Activated CD4-positive, alpha-beta T cell treated with anti-CD3 and anti-CD28 coated beads, Interleukin-2, amount 50 U/mL, for 1 hour (primary cell): ENCODE results near the gene UBAP2L.
"Not testable (repeated sequence)": the region's sequence is repeated elsewhere in the genome, so short reads cannot be mapped to it uniquely, and the experiment has no call there.

ENCODE experiments used
- DNase-seq: peaks from one replicate; pipeline ENCODE4 v3.0.0-alpha.2; 2020

Gene UBAP2L

DNA sequence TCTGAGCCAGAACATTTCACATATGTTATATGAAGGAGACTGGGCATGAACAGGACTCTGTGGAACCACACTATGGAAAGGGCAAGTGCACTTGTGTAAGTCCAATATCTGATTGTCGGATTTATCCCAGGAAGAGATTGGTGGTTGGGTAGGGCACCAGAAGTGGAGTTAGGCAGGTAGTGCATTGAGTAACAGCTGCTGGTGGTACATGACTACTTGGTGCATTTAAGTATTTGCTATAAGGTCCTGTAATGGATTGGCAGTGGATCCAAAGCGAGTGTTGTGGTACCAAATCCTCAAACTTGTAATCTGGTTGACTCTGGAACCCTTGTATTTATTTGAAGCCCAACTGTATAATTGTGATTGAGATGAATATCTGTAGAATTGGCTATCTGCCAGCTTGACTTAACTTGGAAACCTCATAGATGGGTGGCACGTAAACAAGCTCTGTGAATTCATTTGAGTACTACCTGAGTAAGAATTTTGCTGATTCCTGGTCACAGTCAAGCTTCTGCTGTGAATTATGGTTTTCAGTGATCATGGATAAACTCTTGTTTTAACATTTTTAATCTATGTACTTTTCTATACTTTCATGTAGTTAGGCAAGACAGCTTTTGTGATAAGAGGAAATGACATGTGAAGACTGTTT lies 21.1 kb downstream of the UBAP2L start:
- DNase-seq = no peak

DNA sequence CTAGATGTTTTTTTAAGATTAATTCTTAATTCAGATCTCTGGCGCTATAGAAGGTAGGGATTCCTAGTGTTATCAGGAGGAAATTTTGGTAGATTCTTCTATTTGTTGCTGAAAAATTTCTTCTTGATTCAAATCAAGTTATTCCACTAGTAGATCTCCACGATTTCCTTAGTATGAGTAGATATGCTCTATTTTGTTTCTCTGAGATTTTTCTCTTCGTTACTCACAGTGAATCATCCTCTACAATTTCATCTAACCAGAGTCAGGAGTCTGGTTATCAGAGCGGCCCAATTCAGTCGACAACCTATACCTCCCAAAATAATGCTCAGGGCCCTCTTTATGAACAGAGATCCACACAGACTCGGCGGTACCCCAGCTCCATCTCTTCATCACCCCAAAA lies 32.9 kb downstream of the UBAP2L start:
- DNase-seq = no peak

- DNase-seq = no peak
These were observed 35.9 kb downstream of the UBAP2L start for GRCh38 chr1:154256686-154257085.

DNA sequence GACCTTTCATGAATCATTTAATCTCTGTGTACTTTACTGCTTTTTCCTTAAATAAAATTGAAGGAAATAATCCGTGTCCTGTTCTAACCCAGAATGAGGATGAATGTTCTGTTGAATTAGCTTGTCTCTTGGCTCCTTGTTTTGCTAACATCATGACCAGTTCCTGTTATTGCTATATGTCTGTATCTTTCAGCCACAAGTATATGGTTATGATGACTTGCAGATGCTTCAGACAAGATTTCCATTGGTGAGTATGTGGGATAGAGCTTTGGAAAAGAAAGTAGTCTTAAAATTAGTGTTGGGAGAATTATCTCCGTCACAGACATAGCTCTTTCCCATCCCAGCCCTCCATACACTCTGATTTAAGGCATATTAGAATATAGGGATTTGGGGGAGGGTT lies 38.0 kb downstream of the UBAP2L start:
- DNase-seq = no peak

GRCh38 chr1:154260127-154260526 lies 39.4 kb downstream of the UBAP2L start:
- DNase-seq = no peak

DNA sequence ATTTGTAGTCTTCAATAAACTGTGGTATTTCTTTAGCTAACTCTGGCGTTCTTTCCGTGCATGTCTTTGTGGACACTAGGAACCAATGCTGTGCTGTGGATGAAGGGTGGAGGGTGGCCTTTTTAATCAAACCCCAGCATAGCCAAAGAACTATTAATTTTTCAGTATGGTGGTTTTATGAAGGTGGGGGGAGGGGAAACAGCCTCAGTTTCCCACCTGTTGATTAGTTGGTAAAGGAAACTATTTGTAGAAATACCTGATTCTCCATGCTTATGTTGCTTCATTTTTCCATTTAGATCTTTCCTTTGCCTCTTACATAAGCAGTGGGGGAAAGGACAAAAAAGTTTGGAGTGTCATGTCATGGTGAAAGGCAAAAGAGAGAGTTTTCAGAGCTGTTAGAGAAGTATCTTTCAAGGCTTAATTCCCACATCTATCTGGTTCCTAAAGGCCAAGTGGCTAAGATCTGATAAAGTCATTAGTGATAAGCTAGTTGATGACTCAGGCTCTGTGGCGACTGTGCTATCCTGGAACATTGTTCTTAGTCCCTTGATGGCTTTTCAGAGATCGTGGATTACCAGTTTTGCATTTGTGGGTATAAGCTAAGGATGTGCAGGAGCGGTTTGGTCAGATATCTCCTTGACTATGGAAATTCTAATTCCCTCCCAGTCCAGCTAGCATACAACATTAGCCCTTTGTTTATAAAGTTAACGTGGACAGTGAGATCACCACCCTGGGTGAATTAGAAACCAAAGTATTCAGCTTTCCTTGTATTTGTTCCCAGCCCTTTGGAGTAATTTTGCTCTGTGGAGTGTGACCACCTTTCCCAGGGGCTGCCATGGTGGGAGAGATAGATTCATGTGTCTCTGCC lies 42.9 kb downstream of the UBAP2L start:
- DNase-seq = no peak

GRCh38 chr1:154264454-154264853 lies 43.7 kb downstream of the UBAP2L start:
- no peak for DNase-seq

GRCh38 chr1:154265586-154265985 lies 44.8 kb downstream of the UBAP2L start:
- no peak for DNase-seq

GRCh38 chr1:154270833-154271232 lies 50.1 kb downstream of the UBAP2L start:
- no peak for DNase-seq

- peak; percentile 97 for DNase-seq
These were observed 51.7 kb downstream of the UBAP2L start, which contains the start of gene HAX1 for GRCh38 chr1:154272217-154272998. Gene HAX1, plus strand, starts transcription at chr1:154272629. Its CDS starts 95 bp downstream, at chr1:154272724.

DNA sequence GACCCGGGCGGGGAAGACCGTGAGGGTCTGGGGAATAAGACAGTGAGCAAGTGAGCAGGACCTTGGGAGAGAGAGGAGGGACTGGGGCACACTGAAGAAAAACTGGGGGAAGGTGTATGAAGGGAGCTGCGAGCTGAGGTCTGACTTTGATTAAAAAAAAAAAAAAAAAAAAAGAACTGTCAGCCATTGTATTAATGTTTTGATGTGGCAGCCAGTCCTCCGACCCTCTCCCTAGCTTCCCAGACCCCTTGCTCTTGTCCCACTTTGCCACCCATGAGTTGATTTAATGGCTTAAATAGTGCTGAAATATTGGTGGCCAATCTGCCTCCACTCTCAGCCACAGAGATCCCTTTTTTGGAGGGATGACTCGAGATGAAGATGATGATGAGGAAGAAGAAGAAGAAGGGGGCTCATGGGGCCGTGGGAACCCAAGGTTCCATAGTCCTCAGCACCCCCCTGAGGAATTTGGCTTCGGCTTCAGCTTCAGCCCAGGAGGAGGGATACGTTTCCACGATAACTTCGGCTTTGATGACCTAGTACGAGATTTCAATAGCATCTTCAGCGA lies 52.3 kb downstream of the UBAP2L start:
- no peak for DNase-seq

DNA sequence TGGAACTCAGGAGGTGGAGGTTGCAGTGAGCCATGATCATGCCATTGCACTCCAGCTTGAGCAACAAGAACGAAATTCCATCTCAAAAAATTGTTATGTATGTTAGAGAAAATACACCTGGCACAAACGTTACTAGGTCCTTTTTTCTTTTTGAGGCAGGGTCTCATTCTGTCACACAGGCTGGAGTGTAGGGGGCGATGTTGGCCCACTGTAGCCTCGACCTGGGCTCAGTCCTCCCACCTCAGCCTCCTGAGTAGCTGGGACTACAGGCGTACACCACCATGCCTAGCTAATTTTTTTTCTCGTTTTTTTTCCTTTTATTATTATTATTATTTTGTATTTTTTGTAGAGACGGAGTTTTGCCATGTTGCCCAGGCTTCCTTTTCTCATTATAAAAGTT lies 56.0 kb downstream of the UBAP2L start:
- DNase-seq = peak; percentile 31

DNA sequence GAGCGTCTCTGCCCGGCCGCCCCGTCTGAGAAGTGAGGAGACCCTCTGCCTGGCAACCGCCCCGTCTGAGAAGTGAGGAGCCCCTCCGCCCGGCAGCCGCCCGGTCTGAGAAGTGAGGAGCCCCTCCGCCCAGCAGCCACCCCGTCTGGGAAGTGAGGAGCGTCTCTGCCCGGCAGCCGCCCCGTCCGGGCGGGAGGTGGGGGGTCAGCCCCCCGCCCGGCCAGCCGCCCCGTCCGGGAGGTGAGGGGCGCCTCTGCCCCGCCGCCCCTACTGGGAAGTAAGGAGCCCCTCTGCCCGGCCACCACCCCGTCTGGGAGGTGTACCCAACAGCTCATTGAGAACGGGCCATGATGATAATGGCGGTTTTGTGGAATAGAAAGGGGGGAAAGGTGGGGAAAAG lies 66.8 kb downstream of the UBAP2L start:
- DNase-seq = not testable (repeated sequence)

DNA sequence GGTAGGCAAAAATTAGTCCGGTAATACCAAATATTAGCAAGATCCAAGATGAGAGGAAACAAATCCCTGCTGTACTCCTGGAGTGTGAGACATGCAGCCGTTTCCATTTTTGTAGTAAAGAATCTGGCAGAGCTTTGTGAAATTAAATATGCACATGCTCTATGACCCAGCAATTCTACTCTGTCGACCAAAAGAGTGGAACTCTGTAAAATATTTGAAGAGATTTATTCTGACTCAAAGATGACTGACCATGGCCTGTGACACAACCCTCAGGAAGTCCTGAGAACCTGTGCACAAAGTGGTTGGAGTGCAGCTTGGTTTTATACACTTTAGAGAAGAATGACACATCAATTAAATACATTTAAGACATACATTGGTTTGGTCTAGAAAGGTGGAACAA lies 67.9 kb downstream of the UBAP2L start:
- DNase-seq = no peak

- DNase-seq = no peak
These were observed 70.2 kb downstream of the UBAP2L start for GRCh38 chr1:154290921-154291320.

DNA sequence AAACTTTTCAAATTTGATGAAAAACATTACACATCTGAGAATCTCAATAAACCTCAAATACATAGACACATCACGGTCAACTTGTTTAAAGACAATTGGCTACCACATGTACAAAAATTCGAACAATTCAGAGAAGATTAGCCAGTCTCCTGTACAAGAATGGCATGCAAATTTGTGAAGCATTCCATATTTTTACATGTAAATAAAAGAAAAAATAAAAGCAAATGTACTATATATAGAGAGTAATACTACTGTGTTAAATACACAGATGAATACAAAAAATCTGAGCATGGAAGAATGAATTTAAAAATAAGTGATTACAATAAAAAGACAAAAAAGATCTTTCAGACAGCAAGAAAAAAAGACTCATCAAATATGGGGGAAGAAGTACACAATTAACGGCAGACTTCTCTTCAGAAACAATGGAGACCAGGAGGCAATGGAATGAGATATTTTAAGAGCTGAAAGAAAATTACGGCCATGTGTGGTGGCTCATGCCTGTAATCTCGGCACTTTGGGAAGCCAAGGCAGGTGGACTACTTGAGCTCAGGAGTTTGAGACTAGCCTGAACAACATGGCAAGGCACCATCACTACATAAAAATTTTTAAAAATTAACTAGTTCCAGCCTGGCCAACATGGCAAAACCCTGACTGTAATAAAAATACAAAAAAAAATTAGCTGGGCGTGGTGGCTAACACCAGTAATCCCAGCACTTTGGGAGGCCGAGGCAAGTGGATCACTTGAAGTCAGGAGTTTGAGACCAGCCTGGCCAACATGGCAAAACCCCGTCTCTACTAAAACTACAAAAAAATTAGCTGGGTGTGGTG lies 74.9 kb downstream of the UBAP2L start:
- DNase-seq = no peak

GRCh38 chr1:154301582-154301981 lies 80.8 kb downstream of the UBAP2L start:
- no peak for DNase-seq

DNA sequence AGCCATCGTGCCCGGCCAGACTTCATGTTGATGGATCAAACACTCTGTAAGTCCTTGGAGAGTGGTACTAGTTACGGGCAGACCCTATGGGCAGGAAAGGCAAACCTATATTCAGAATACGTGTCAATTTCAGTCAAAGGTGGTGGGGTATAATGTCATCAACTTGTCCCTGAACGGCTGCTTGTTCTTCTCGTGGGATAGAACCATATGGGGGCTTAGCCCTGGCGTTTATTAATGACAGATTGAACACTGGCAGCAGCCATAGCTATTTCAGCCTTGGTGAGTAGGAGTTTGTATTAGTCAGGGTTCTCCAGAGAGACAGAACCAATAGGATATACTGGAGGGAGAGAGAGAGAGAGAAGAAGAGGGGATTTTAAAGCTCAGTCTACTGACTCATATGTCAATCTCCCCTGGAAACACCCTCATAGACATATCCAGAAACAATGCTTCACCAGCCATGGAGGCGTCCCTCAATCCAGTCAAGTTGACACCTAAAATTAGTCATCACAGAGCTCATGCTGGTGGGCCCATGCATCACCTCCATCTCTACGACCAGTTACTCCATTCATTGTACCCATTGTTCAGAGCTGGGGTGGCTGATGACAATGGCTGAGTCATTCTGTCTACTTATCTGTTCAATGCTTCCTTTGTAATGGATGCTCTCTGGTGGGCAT lies 84.0 kb downstream of the UBAP2L start:
- DNase-seq = no peak

DNA sequence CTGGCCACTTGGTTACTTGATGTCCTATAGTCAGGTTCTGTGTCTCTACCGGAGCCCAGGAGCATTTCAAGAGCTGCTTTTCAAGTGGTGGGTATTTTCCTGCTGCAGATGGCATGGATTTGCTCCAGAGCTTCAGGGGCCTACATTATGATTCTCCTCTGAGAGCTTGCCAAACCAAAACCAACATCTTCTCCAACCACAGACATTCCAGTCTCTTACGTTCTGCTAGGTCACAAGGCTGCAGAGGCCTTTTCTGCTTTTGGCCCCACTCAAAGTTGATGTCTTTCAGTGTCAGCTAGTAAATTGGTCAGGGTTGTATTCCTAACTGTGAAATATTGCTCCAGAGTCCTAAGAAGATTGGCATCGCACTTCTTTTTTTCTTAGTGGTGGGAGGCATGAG lies 85.4 kb downstream of the UBAP2L start:
- DNase-seq = no peak

- DNase-seq = not testable (repeated sequence)
These were observed 87.0 kb downstream of the UBAP2L start for GRCh38 chr1:154307670-154308270.

GRCh38 chr1:154309136-154309535 lies 88.4 kb downstream of the UBAP2L start:
- not testable (repeated sequence) for DNase-seq
